AG09309 (cell line): Measurements from ENCODE around the gene RP9.

ENCODE experiments used
- DNase-seq: peaks from one replicate; pipeline ENCODE4 v3.0.0-alpha.2; 2010; ENCODE audit warnings: low read depth
- H3K4me3 ChIP-seq: 2 replicates; pipeline ENCODE4 v1.5.1; 2011; ENCODE audit warnings: mild to moderate bottlenecking, low read depth, low read length, moderate library complexity; ENCODE audit not compliant: control insufficient read depth
- TF ChIP-seq, protein P1 (sequence below): IDR thresholded peaks from 2 replicates; pipeline ENCODE4 v1.5.1; 2011; ENCODE audit warnings: mild to moderate bottlenecking, low read depth, low read length, inconsistent platforms; ENCODE audit not compliant: insufficient read depth, control insufficient read depth; ENCODE audit errors: missing control alignments

RP9 gene

DNA sequence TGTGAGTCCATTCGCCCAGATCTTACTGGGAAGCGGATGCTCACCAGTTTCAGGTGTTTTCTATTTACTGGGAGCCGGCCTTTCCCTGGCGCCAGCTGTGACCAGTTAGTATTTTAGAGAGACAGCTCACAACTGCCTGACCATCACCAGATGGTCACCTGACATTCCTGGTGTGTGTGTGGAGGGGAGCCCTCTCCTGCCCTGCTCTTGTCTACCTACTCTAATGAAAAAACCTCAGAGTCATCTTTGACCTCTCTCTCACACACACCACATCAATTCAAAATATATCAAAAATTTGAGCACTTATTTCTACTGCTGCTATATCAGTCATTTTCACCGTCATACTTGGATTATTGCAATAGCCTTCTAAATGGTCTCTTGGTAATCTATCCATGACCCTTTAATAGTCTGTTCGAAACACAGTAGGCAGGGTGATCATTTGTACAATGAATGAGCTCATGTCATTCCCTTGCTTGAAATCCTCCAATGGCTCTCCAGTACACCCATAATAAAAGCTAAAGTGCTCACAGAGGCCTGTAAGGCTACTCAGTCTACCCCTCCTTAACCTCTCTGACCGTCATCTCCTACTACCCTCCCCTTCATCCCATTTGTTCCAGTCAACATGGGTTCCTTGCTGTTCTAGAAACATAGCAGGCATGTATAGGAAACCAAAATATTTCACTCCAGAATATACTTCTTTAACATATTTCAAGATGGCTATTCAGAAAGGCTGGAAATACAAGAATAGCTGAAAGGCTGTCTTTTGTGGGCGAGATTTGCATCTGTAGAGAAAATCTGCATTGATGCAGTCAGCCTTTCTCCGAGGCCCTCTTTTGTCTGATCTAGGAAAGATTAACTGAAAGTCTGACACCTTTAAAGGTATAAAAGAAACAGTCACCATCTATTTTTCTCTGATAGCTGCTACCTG lies 29.2 kb downstream of the RP9 start:
- DNase-seq = no peak
- H3K4me3 ChIP-seq = no peak overlapping the region
- TF ChIP-seq, protein P1, sequence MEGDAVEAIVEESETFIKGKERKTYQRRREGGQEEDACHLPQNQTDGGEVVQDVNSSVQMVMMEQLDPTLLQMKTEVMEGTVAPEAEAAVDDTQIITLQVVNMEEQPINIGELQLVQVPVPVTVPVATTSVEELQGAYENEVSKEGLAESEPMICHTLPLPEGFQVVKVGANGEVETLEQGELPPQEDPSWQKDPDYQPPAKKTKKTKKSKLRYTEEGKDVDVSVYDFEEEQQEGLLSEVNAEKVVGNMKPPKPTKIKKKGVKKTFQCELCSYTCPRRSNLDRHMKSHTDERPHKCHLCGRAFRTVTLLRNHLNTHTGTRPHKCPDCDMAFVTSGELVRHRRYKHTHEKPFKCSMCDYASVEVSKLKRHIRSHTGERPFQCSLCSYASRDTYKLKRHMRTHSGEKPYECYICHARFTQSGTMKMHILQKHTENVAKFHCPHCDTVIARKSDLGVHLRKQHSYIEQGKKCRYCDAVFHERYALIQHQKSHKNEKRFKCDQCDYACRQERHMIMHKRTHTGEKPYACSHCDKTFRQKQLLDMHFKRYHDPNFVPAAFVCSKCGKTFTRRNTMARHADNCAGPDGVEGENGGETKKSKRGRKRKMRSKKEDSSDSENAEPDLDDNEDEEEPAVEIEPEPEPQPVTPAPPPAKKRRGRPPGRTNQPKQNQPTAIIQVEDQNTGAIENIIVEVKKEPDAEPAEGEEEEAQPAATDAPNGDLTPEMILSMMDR = no peak

DNA sequence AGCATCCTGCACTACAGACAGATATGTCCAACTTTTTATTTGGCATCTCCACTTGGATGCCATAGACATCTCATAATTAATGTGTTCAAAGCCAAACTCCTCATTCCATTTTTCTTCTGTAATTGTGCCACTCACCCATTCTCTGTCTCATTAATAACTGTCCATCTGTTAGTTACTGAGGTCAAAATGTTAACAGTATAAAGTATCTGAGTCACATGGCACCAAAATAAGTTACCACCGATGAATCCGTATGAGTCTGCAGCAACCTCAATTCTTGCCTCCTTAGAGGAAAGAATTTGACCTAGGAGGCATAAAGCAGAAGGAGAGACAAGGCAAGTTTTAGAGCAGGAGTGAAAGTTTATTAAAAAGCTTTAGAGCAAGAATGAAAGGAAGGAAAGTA lies 30.1 kb downstream of the RP9 start:
- TF ChIP-seq, protein P1 = no peak
- no peak for DNase-seq
- no peak overlapping the region for H3K4me3 ChIP-seq

DNA sequence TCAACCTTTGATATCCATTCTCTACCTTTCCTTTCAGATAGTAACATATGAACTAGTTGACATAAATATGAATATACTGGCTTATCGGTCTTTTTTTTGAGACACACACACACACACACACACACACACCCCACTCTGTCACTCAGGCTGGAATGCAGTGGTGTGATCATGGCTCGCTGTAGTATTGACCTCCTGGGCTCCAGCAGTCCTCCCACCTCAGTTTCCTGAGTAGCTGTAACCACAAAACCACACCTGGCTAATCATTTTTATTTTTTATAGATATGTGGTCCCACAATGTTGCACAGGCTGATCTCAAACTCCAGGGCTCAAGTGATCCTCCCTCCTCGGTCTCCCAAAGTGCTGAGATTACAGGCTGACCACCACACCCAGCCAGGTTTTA lies 32.5 kb downstream of the RP9 start:
- TF ChIP-seq, protein P1 = no peak
- DNase-seq = no peak
- no peak overlapping the region for H3K4me3 ChIP-seq

DNA sequence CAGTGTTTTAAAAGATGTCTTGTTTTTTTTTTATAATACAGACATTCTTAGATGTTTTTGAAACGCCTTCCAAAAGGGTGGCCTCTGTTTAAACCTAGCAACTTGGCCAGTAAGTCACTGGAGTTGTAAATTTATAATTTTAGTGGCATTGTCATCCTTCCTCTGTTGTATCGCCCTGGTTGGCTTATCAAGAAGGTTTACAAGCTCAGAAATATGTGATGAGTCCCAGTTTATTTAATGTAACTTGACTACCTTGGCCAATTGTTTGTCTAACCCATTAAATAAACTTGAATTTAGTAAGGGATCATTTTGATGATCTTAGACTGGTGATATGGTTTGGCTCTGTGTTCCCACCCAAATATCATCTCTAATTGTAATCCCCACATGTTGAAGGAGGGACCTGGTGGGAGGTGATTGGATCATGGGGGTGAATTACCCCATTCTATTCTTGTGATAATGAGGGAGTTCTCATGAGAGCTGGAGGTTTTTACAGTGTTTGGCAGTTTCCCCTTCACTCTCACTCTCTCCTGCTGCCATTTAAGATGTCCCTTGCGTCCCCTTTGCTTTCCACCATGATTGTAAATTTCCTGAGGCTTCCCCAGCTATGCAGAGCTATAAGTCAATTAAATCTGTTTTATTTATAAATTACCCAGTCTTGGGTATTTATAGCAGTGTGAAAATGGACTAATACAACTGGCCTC lies 33.2 kb downstream of the RP9 start:
- H3K4me3 ChIP-seq = no peak overlapping the region
- no peak for DNase-seq
- TF ChIP-seq, protein P1 = no peak

DNA sequence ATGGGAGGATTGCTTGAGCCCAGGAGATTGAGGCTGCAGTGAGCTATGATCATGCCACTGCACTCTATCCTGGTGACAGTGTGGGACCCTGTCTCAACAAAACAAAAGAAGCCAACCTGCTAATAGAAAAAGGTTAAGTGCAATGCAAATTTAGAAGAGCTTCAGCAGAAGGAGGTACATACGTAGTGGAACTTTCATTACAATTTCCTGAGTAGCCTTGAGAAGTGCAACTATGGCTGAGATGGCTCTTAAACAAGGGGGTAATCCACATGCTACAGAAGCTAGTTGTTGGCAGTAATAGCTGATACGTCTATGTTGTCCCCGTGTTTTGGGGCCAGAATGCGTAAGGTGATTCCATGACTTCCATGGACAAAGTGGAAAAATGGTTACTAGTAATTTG lies 36.0 kb downstream of the RP9 start:
- no peak overlapping the region for H3K4me3 ChIP-seq
- TF ChIP-seq, protein P1 = no peak
- DNase-seq = no peak

DNA sequence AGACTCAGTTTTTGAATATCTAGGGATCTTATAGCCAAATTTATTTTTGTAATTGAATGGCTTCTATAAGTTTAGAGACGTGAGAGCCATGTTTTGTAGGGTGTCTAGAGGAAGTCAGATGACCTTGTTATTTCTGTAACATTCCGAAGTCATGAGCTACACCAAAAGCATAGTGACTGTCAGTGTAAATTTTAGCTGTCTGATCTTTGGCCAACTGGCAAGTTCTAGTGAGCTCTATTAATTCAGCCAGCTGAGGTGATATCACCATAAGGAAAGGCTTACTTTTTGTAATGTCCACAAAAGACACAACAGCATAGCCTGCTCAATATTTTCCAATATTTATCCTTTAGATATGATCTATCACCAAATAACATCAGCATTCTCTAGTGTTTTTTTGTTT lies 36.7 kb downstream of the RP9 start:
- TF ChIP-seq, protein P1 = no peak
- H3K4me3 ChIP-seq = no peak overlapping the region
- peak; percentile 20 for DNase-seq
